Duodenal mucosa (tissue), 2 donors: Measurements from ENCODE around the gene SPIRE1.
"Not testable (repeated sequence)": the region's sequence is repeated elsewhere in the genome, so short reads cannot be mapped to it uniquely, and the experiment has no call there.

Source experiments
- H3K27ac ChIP-seq: one replicate; pipeline ENCODE4 v1.7.0; 2013; ENCODE audit warnings: low read depth, low read length
- H3K27me3 ChIP-seq, 2 donors: one replicate each; pipeline ENCODE4 v1.7.0; 2013; ENCODE audit warnings: low read length in 2 of 2, control low read depth in 1 of 2; ENCODE audit not compliant: insufficient read depth in 2 of 2, control insufficient read depth in 1 of 2
- H3K36me3 ChIP-seq, 2 donors: one replicate each; pipeline ENCODE4 v1.7.0; 2013; ENCODE audit warnings: low read length in 2 of 2, control low read depth in 1 of 2; ENCODE audit not compliant: insufficient read depth in 2 of 2, control insufficient read depth in 1 of 2
- H3K4me1 ChIP-seq, 2 donors: one replicate each; pipeline ENCODE4 v1.7.0; 2013; ENCODE audit warnings: low read length in 2 of 2, control low read depth in 1 of 2; ENCODE audit not compliant: insufficient read depth in 2 of 2, control insufficient read depth in 1 of 2
- H3K4me3 ChIP-seq, 2 donors: one replicate each; pipeline ENCODE4 v1.7.0; 2013; ENCODE audit warnings: low read length in 2 of 2, low read depth in 1 of 2
- H3K9ac ChIP-seq, 2 donors: one replicate each; pipeline ENCODE4 v1.7.0; 2013; ENCODE audit warnings: low read length in 2 of 2, low read depth in 1 of 2
- H3K9me3 ChIP-seq, 2 donors: one replicate each; pipeline ENCODE4 v1.7.0; 2013; ENCODE audit warnings: low read length in 2 of 2, control low read depth in 1 of 2; ENCODE audit not compliant: control insufficient read depth in 1 of 2

Gene SPIRE1

GRCh38 chr18:12560600-12560999 lies 97.3 kb downstream of the SPIRE1 start:
- H3K27ac ChIP-seq, H3K9me3 ChIP-seq, H3K4me1 ChIP-seq, H3K27me3 ChIP-seq, H3K4me3 ChIP-seq, H3K36me3 ChIP-seq, H3K9ac ChIP-seq: not testable (repeated sequence)

- no peak overlapping the region for H3K4me3 ChIP-seq
- H3K27me3 ChIP-seq: no peaks in the 10 kb centered on the region
- no peaks in the 10 kb centered on the region for H3K36me3 ChIP-seq
- H3K4me1 ChIP-seq: no peaks in the 10 kb centered on the region
- H3K9ac ChIP-seq: no peak overlapping the region
- no peak overlapping the region for H3K27ac ChIP-seq
- H3K9me3 ChIP-seq: peaks cover 0 to 6% of the 10 kb centered on the region in 2 donors
These were observed 98.6 kb downstream of the SPIRE1 start for GRCh38 chr18:12559319-12559718.

- H3K9me3 ChIP-seq: peaks cover 0 to 6% of the 10 kb centered on the region in 2 donors
- H3K27ac ChIP-seq: no peak overlapping the region
- no peaks in the 10 kb centered on the region for H3K4me1 ChIP-seq
- H3K36me3 ChIP-seq: no peaks in the 10 kb centered on the region
- H3K27me3 ChIP-seq: no peaks in the 10 kb centered on the region
- H3K9ac ChIP-seq: no peak overlapping the region
- no peak overlapping the region for H3K4me3 ChIP-seq
These were observed 100.7 kb downstream of the SPIRE1 start for GRCh38 chr18:12556946-12557806.

- Histone ChIP-seq H3K9ac (no peak overlapping the region), H3K27me3 (no peaks in the 10 kb centered on the region), H3K4me3 (no peak overlapping the region), H3K36me3 (no peaks in the 10 kb centered on the region), H3K4me1 (no peaks in the 10 kb centered on the region), H3K9me3 (peaks cover 0 to 6% of the 10 kb centered on the region in 2 donors), H3K27ac (no peak overlapping the region)
These were observed 103.0 kb downstream of the SPIRE1 start for GRCh38 chr18:12554796-12555388.

- Histone ChIP-seq H3K27ac (no peak overlapping the region), H3K4me3 (no peak overlapping the region), H3K9me3 (peaks cover 0 to 6% of the 10 kb centered on the region in 2 donors), H3K9ac (no peak overlapping the region), H3K4me1 (no peaks in the 10 kb centered on the region), H3K36me3 (no peaks in the 10 kb centered on the region), H3K27me3 (no peaks in the 10 kb centered on the region)
These were observed 105.0 kb downstream of the SPIRE1 start for GRCh38 chr18:12552879-12553242.

GRCh38 chr18:12551943-12552878 lies 105.7 kb downstream of the SPIRE1 start:
- not testable (repeated sequence) for H3K9ac ChIP-seq, H3K9me3 ChIP-seq, H3K27me3 ChIP-seq, H3K27ac ChIP-seq, H3K36me3 ChIP-seq, H3K4me1 ChIP-seq, H3K4me3 ChIP-seq

- not testable (repeated sequence) for H3K36me3 ChIP-seq, H3K4me3 ChIP-seq, H3K4me1 ChIP-seq, H3K27ac ChIP-seq, H3K27me3 ChIP-seq, H3K9me3 ChIP-seq, H3K9ac ChIP-seq
These were observed 106.4 kb downstream of the SPIRE1 start for GRCh38 chr18:12551466-12551865.

- H3K9ac ChIP-seq: no peak overlapping the region
- H3K36me3 ChIP-seq: no peaks in the 10 kb centered on the region
- H3K27ac ChIP-seq: no peak overlapping the region
- no peaks in the 10 kb centered on the region for H3K4me1 ChIP-seq
- peaks cover 0 to 2% of the 10 kb centered on the region in 2 donors for H3K9me3 ChIP-seq
- no peak overlapping the region for H3K4me3 ChIP-seq
- no peaks in the 10 kb centered on the region for H3K27me3 ChIP-seq
These were observed 114.2 kb downstream of the SPIRE1 start for GRCh38 chr18:12543697-12544096.

GRCh38 chr18:12540751-12541150 lies 117.2 kb downstream of the SPIRE1 start:
- Histone ChIP-seq H3K9ac (no peak overlapping the region), H3K36me3 (no peaks in the 10 kb centered on the region), H3K4me3 (no peak overlapping the region), H3K9me3 (peaks cover 0 to 2% of the 10 kb centered on the region in 2 donors), H3K4me1 (no peaks in the 10 kb centered on the region), H3K27me3 (no peaks in the 10 kb centered on the region), H3K27ac (no peak overlapping the region)

- H3K4me3 ChIP-seq, H3K36me3 ChIP-seq, H3K9me3 ChIP-seq, H3K4me1 ChIP-seq, H3K27me3 ChIP-seq, H3K9ac ChIP-seq, H3K27ac ChIP-seq: not testable (repeated sequence)
These were observed 118.7 kb downstream of the SPIRE1 start for GRCh38 chr18:12539158-12539557.
